NOMO-1 treated with DMSO at 0.1 percent for 48 hours (cell line): Measurements from ENCODE around the gene SHOX.

Source experiments
- DNase-seq: peaks from one replicate; lab custom pipeline; 2025; ENCODE audit not compliant: unreplicated experiment; lab: John Stamatoyannopoulos, UW

The SHOX gene

GRCh38 chrX:663841-664240 lies 33.2 kb downstream of the SHOX start:
- DNase-seq = no peak

DNA sequence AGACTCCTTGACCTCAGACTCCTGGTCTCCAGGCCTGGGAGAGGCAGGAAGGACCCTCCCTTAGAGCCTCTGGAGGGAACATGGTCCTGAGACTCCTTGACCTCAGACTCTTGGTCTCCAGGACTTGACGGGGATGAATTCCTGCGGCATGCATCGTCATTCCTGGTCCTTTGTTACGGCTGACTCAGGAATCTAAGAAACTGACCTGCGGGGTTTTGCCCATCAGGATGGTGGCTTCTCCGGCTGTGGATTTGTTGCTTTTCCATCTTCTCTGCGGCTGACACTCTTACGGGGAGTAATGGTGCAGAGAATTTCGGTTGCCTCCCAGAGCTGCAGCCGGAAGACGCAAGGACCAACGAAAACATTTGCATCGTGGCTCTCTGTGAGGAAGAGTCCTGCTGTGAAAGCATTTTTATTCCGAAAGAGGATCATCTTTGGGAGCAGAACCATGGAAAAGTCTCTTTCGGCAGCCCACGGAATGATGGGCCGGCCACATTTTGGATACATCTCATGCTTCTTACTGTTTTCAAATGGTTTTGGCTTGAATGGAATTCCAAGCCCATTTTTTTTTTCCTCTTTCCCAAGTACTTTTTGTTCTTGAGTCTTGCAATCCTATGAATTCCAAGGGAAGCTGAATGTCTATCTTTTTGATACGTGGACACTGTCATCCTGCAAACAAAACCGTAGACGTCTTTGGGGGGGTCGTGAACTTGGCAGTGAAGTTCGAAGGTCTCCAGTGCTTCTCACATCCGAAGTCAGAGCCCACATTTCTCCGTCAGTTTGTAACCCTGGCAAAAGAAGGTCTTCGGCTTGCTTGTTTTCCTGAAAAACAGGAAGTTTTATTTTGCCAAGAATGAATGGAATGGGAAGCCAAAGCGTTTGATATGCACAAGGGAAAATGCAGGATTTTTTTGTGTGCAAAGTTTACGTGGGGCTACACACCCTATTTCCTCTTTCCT lies 36.5 kb downstream of the SHOX start:
- no peak for DNase-seq

- DNase-seq = peak; percentile 36
Observed at GRCh38 chrX:670645-671044, 40.1 kb downstream of the SHOX start.

DNA sequence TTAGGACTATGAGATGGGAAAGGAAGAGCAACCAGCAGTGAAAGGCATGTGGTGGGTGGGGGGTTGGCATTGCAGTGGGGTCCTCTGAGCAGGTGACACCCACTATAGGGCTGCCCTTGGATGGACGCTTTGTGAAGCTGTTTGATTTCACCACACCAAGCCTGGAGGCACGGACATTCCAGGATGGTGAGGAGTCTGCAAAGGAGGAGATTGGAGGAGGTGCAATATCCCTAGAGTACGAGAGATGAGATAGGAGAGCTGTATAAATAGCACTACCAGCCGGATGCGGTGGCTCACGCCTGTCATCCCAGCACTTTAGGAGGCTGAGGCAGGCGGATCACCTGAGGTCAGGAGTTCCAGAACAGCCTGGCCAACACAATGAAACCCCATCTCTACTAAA lies 42.3 kb downstream of the SHOX start:
- DNase-seq = no peak

DNA sequence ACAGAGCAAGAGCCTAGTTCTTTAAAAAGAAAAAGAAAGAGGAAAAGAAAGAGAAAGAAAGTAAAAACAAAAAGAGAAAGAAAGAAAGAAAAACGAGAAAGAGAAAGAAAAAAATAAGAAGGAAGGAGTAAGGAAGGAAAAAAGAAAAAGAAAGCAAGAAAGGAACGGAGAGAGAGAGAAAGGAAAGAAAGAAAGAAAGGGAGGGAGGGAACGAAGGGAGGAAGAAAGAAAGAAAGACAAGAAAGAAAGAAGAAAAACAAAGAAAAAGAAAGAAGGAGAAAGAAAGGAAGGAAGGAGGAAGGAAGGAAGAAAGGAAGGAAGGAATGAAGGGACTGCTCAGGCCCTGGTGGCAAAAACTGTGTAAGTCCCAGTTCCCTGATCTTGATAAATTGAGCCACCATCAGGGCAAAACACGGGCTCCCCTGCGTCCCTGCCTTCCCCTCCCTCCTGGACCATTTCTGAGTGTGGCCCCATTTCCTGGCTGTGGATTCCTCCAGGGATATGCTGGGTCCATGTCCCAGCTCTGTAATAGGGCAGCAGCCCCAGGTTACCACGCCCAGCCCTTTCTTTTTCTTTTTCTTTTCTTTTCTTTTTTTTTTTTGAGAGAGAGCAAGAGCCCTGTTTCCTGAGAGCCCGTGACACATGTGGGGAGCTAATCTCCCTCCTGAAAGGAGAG lies 44.8 kb downstream of the SHOX start:
- DNase-seq = peak; percentile 33

DNA sequence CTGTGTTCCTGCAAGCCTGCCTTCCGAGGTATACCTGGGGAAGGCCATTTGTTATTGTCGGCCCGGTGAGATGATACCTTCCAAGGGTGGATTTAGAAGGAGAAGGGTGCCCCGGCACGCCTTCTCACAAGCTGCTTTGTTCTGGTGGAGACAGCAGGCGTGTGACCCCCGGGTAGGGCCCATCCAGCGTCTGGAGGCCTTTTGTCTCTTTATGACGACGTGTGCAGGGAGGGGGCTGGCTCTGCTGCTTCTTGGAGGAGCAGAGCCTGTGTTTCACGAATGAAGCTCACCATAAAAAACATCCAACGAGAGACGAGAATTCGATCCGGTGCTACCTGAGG lies 45.3 kb downstream of the SHOX start:
- no peak for DNase-seq

GRCh38 chrX:677376-677775 lies 46.8 kb downstream of the SHOX start:
- no peak for DNase-seq

- no peak for DNase-seq
Observed at GRCh38 chrX:679291-679979, 48.8 kb downstream of the SHOX start.

DNA sequence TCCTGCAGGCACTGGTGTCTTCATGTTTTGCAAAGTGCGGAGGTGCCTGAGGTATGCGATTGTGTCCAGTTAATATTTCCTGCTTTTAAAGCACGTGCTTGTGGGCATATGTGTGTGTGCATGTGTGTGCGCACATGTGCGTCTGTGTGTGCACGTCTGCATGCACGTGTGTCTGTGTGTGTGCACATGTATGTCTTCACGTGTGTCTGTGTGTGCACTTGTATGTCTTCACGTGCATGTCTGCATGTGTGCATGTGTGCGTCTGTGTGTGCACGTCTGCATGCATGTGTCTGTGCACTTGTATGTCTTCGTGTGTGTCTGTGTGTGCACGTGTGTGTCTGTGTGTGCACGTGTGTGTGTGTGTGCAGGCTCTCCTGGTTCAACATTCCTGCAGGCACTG lies 49.5 kb downstream of the SHOX start:
- no peak for DNase-seq

DNA sequence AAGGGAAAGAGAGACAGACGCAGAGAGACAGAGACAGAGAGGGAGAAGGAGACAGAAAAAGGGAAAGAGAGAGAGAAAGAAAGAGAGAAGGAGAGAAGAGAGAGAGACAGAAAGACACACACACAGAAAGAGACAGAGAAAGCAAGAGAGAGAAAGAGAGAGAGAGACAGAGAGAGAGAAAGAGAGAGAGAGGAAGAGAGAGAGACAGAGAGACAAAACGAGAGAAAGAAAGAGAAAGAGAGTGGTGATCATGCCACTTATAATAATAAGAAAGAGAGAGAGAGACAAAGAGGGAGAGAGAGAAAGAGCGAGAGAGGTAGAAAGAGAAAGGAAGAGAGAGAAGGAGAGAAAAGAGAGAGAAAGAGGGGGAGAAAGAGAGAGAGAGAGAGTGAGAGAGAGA lies 51.4 kb downstream of the SHOX start:
- DNase-seq = no peak

DNA sequence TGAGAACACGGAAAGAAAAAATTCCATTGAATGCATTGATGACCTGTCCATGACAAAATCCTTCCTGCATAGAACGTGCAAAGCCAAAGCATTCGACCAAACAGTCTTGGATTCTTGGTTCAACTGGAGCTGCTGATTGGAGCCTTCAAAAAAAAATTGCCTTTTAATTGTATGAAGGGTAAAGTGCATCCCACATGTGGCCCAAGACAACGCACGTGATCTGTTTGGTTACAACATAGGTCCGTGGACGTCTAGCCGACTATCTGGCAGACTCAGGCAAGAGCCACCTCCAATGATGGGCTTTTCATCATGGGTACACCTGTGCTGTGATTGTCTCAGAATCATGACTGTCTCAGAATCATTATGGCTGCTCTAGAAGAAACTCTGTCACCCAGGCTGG lies 52.3 kb downstream of the SHOX start:
- DNase-seq = no peak

- no peak for DNase-seq
Observed at GRCh38 chrX:683576-683975, 53.0 kb downstream of the SHOX start.

- DNase-seq = no peak
Observed at GRCh38 chrX:685120-686032, 54.8 kb downstream of the SHOX start.

DNA sequence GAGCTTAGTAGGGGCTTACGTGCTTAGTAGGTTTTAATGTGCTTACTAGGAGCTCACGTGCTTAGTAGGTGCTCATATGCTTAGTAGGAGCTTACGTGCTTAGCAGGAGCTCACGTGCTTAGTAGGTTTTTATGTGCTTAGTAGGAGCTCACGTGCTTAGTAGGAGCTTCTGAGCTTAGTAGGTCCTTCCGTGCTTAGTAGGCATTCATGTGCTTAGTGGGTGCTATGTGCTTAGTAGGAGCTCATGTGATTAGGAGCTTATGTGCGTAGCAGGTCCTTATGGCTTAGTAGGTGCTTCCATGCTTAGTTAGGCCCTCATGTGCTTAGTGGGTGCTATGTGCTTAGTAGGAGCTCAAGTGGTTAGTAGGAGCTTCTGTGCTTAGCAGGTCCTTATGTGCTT lies 59.4 kb downstream of the SHOX start:
- DNase-seq = no peak

- no peak for DNase-seq
Observed at GRCh38 chrX:694800-695199, 64.2 kb downstream of the SHOX start.

- DNase-seq = peak; percentile 76
Observed at GRCh38 chrX:698206-698605, 67.6 kb downstream of the SHOX start.

DNA sequence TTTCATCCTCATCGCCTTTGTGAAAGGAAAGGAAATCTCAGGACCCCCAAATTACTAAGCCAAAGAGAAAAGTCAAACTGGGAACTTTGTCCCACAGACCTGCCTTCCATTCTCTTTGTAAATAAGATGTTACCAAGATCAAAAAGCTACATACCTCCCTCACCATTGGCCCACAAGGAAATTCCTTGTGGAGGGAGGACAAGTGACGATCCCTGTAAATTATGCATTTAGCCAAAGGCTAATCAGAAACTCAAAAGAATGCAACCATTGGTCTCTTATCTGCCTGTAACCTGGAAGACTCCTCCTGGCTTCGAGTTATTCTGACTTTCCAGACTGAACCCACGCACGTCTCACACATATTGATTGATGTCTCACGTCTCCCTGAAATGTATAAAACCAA lies 70.3 kb downstream of the SHOX start:
- DNase-seq = no peak

- DNase-seq = no peak
Observed at GRCh38 chrX:701673-702072, 71.1 kb downstream of the SHOX start.

DNA sequence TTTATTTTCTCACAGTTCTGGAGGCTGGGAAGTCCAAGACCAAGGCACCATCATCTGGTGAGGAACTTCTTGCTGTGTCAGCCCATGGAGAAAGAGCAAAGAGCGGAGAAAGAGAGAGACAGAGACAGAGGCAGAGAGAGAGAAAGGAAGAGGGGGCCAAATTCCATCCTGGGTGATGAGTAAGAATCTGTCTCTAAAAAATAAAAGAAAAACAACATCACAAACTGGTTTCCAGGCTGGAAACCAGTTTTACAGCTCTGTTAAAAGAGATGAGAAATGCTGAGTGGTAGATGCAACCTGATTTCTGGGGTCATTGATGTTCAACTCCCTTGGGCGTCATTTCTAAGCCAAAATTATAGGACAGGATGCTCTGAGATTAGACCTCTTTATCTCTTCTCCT lies 72.9 kb downstream of the SHOX start:
- DNase-seq = no peak

DNA sequence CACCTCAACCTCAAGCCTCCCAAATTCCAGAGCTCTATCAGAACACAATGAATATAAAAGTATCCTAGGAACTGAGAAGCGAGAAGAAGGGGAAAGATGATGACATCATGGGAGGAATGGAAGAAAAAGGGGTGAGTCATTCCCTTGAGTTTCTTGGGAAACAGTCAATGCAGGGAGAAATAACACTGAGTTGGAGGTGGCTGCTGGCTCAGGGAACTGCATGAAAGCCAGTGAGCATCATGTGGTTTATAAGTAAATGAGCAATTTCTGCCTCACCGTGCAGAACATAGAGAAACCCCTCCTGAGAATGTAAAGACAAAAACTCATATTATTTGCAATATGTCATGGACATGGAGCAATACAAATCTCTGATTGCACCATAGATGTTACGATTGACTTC lies 73.3 kb downstream of the SHOX start:
- no peak for DNase-seq
